Kidney (tissue), 14 donors: ENCODE results near the gene CHSY1. TPM values are rescaled to one million over a fixed set of nuclear protein-coding genes. Genes with fewer than 3 reads are reported as not detected.

Experiments
- DNase-seq, 5 donors: peaks; one replicate each; pipeline ENCODE4 v3.0.0-alpha.2; 2013 to 2020
- FAIRE-seq: peaks from 2 replicates; lab custom pipeline; 2012; peaks lifted over from hg19 to GRCh38; lab: Jason Lieb, UNC
- H3K27ac ChIP-seq, 2 donors: one replicate each; pipeline ENCODE4 v1.7.0; 2013; ENCODE audit warnings: low read depth in 2 of 2, low read length in 2 of 2, inconsistent platforms in 1 of 2
- H3K27me3 ChIP-seq: one replicate; pipeline ENCODE4 v1.7.1; 2013; ENCODE audit warnings: low read length, inconsistent platforms; ENCODE audit not compliant: control insufficient read depth, insufficient read depth
- H3K36me3 ChIP-seq, 3 donors: one replicate each; pipeline versions ENCODE4 v1.7.0 to v1.7.1; 2013; ENCODE audit warnings: low read length in 3 of 3, control low read depth in 1 of 3, inconsistent platforms in 1 of 3; ENCODE audit not compliant: insufficient read depth in 3 of 3, control insufficient read depth in 2 of 3
- H3K4me1 ChIP-seq, 3 donors: one replicate each; pipeline versions ENCODE4 v1.7.0 to v1.7.1; 2013; ENCODE audit warnings: low read length in 3 of 3, inconsistent platforms in 1 of 3, low read depth in 1 of 3; ENCODE audit not compliant: control insufficient read depth in 2 of 3, insufficient read depth in 2 of 3
- H3K4me3 ChIP-seq, 3 donors: one replicate each; pipeline versions ENCODE4 v1.7.0 to v1.8.1; 2013; ENCODE audit warnings: low read length in 3 of 3, control low read depth in 1 of 3, inconsistent platforms in 1 of 3
- H3K9ac ChIP-seq, 3 donors: one replicate each; pipeline versions ENCODE4 v1.7.0 to v1.7.1; 2013; ENCODE audit warnings: low read length in 3 of 3, control low read depth in 1 of 3, inconsistent platforms in 1 of 3
- H3K9me3 ChIP-seq, 3 donors: one replicate each; pipeline versions ENCODE4 v1.7.0 to v1.7.1; 2013; ENCODE audit warnings: low read length in 3 of 3, control low read depth in 1 of 3, inconsistent platforms in 1 of 3; ENCODE audit not compliant: control insufficient read depth in 2 of 3, insufficient read depth in 1 of 3
- intact Hi-C: fragments of 100-400 bp; cut with DNase I; formaldehyde crosslinking; loops from one replicate; pipeline ENCODE4 v1.11.1; 2022
- polyA plus RNA-seq: library from polyadenylated mRNA; stranded (reverse); fragments of 350-450 nt; fragmentation: Illumina TruSeq; extraction: RNeasy Lipid Tissue Mini Kit (QIAGEN cat#74804); gene quantifications from one replicate; pipeline ENCODE4 v1.2.3, GENCODE V29; 2014; ENCODE audit warnings: low read depth, low replicate concordance; ENCODE audit not compliant: insufficient read depth
- total RNA-seq: library from RNA; stranded (reverse); fragmentation: NEBNext Ultra II Directional; extraction: Animal tissue kit (Norgen Biotek cat#: 25700); gene quantifications from one replicate; pipeline ENCODE4 v1.2.1, GENCODE V29; 2021
- TF ChIP-seq, protein P1 (sequence below): IDR thresholded peaks from 3 replicates; pipeline ENCODE4 v1.5.1; 2012; ENCODE audit warnings: mild to moderate bottlenecking, moderate library complexity, borderline replicate concordance; ENCODE audit not compliant: insufficient read depth; ENCODE audit errors: extremely low read depth
- donor health status: control.
- donor health status: control.
- donor health status: control.
- donor health status: control.
- donor health status: control.
- donor health status: DM: yes; HTN: yes; CAD: no.
- donor health status: Normal renal cell carcinoma (clear cell type).

Gene CHSY1
- total and polyA plus RNA-seq, 2 donors from 2014 or later = 7.2 to 41.6 TPM

DNA sequence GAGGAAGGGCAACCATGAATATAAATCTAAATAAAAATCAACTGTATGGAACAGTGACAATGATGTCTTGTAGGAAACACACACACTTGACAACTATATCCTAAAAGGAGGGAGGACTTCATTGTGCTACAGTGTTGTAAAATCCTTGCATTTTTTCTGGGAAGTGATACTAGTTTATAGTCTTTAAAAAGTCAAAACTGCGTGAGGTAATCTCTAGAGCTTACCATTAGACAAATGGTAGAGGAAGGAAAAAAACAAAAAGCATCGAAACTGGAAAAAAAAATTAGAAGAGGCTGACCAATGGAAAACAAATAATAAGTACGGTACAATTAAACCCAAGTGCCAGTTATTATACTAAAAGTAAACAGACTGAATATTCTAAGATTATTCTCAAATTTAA, 38.7 kb downstream of the CHSY1 start:
- Histone ChIP-seq H3K4me3 (no peak overlapping the region), H3K27me3 (no peaks in the 10 kb centered on the region), H3K9me3 (no peaks in the 10 kb centered on the region), H3K36me3 (no peaks in the 10 kb centered on the region), H3K9ac (no peak overlapping the region), H3K4me1 (peaks cover 0 to 11% (median 0%) of the 10 kb centered on the region in 3 donors), H3K27ac (no peak overlapping the region)
- intact Hi-C loops = no loop called here
- DNase-seq = no peak
- TF ChIP-seq, protein P1, sequence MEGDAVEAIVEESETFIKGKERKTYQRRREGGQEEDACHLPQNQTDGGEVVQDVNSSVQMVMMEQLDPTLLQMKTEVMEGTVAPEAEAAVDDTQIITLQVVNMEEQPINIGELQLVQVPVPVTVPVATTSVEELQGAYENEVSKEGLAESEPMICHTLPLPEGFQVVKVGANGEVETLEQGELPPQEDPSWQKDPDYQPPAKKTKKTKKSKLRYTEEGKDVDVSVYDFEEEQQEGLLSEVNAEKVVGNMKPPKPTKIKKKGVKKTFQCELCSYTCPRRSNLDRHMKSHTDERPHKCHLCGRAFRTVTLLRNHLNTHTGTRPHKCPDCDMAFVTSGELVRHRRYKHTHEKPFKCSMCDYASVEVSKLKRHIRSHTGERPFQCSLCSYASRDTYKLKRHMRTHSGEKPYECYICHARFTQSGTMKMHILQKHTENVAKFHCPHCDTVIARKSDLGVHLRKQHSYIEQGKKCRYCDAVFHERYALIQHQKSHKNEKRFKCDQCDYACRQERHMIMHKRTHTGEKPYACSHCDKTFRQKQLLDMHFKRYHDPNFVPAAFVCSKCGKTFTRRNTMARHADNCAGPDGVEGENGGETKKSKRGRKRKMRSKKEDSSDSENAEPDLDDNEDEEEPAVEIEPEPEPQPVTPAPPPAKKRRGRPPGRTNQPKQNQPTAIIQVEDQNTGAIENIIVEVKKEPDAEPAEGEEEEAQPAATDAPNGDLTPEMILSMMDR = no peak
- FAIRE-seq = no peak

DNA sequence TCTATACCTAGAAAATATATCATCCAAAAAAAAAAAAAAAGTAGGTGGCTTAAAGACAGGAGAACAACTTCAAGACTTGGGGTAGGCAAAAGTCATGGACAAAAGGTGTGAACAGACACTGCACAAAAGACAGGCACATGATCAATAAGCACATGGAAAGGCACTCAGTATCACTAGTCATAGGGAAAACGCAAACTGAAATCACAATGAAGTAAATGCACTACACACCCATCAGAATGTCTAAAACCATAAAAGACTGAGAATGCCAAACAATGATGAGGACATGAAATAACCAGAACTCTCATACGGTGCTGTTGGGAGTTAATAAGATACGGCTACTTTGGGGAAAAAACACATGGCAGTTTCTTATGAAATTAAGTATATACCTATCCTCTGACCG, 40.0 kb downstream of the CHSY1 start:
- intact Hi-C loops = no loop called here
- no peak for FAIRE-seq
- TF ChIP-seq, protein P1 = no peak
- H3K36me3 ChIP-seq = no peaks in the 10 kb centered on the region
- peaks cover 0 to 11% (median 0%) of the 10 kb centered on the region in 3 donors for H3K4me1 ChIP-seq
- no peak overlapping the region for H3K4me3 ChIP-seq
- H3K27me3 ChIP-seq = no peaks in the 10 kb centered on the region
- DNase-seq = no peak
- no peak overlapping the region for H3K27ac ChIP-seq
- H3K9ac ChIP-seq = no peak overlapping the region
- H3K9me3 ChIP-seq = no peaks in the 10 kb centered on the region

DNA sequence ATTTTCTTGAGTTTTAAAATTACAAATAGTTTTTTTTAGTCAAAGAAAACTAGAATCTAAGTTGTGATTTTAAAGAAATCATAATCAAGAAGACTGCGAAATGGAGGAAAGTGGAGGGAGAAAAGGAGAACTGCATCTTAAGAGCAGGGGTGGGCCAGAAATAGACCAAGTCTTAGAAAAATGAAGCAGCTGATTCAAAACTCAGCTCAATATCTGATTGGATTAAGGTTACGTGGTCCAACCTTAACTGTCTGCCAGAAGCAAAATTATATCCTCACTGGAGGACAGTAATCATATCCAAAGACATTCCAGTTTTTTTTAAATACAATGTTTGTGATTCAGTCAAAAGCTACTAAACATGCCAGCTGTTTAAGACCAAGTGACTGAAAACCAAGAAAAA, 41.4 kb downstream of the CHSY1 start:
- intact Hi-C loops = no loop called here
- no peak for DNase-seq
- H3K4me3 ChIP-seq = no peak overlapping the region
- no peaks in the 10 kb centered on the region for H3K9me3 ChIP-seq
- peaks cover 0 to 11% (median 0%) of the 10 kb centered on the region in 3 donors for H3K4me1 ChIP-seq
- TF ChIP-seq, protein P1 = no peak
- H3K36me3 ChIP-seq = no peaks in the 10 kb centered on the region
- H3K27ac ChIP-seq = no peak overlapping the region
- H3K27me3 ChIP-seq = no peaks in the 10 kb centered on the region
- no peak for FAIRE-seq
- H3K9ac ChIP-seq = no peak overlapping the region

DNA sequence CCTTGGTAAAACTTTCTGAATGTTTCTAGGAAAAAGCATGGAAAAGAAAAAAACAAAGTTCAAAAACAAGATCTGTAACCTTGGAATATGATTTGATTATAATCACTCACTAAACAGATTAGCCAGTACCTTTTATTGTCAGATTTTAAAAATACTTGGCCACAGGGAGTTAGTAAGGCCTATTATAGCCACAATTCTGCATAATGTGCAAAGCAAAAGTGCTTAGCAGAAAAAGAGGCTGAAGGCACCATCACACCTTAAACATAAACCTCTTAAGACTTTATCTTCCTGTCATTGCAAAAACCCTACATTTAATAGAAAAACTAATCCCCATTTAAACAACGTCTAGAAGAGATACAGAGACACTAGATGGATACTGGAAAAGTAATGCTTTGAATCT, 41.8 kb downstream of the CHSY1 start:
- no peaks in the 10 kb centered on the region for H3K36me3 ChIP-seq
- no peak overlapping the region for H3K4me3 ChIP-seq
- no peaks in the 10 kb centered on the region for H3K27me3 ChIP-seq
- TF ChIP-seq, protein P1 = no peak
- H3K9ac ChIP-seq = no peak overlapping the region
- no peak overlapping the region for H3K27ac ChIP-seq
- DNase-seq (no peak), FAIRE-seq (no peak)
- no peaks in the 10 kb centered on the region for H3K9me3 ChIP-seq
- peaks cover 0 to 11% (median 0%) of the 10 kb centered on the region in 3 donors for H3K4me1 ChIP-seq
- intact Hi-C loops = no loop called here
